H9 (cell line): ENCODE results near the gene ATG9B. TPM values are rescaled to one million over a fixed set of nuclear protein-coding genes. Genes with fewer than 3 reads are reported as not detected.
A peak's percentile ranks its signal among the peaks of the same experiment; 100 is the strongest.

Source experiments
- DNase-seq: peaks from one replicate; pipeline ENCODE4 v3.0.0-alpha.2; 2017
- H2AFZ ChIP-seq: one replicate; pipeline ENCODE4 v1.6.1; 2013; ENCODE audit warnings: mild to moderate bottlenecking, low read length, control low read depth, moderate library complexity
- H2AK5ac ChIP-seq: 2 replicates; pipeline ENCODE4 v1.6.1; 2013; ENCODE audit warnings: low read length, control low read depth, mixed read lengths; ENCODE audit not compliant: insufficient read length
- H2BK120ac ChIP-seq: one replicate; pipeline ENCODE4 v1.6.1; 2013; ENCODE audit warnings: low read depth, mild to moderate bottlenecking, low read length, control low read depth, inconsistent platforms; ENCODE audit not compliant: poor library complexity, severe bottlenecking
- H2BK12ac ChIP-seq: 2 replicates; pipeline ENCODE4 v1.6.1; 2013; ENCODE audit warnings: low read length, control low read depth, mixed read lengths, low read depth; ENCODE audit not compliant: insufficient read length
- H2BK15ac ChIP-seq: 2 replicates; pipeline ENCODE4 v1.6.1; 2013; ENCODE audit warnings: low read depth, low read length, control low read depth
- H2BK20ac ChIP-seq: one replicate; pipeline ENCODE4 v1.6.1; 2013; ENCODE audit warnings: low read depth, mild to moderate bottlenecking, low read length, control low read depth, inconsistent platforms; ENCODE audit not compliant: poor library complexity, severe bottlenecking
- H2BK5ac ChIP-seq: 2 replicates; pipeline ENCODE4 v1.6.1; 2013; ENCODE audit warnings: low read length, control low read depth, mixed read lengths; ENCODE audit not compliant: insufficient read length
- H3K14ac ChIP-seq: 2 replicates; pipeline ENCODE4 v1.6.1; 2013; ENCODE audit warnings: low read length, control low read depth; ENCODE audit not compliant: insufficient read depth
- H3K18ac ChIP-seq: 2 replicates; pipeline ENCODE4 v1.6.1; 2013; ENCODE audit warnings: low read depth, mild to moderate bottlenecking, mixed read lengths, low read length, control low read depth; ENCODE audit not compliant: insufficient read length
- H3K23ac ChIP-seq: 2 replicates; pipeline ENCODE4 v1.6.1; 2013; ENCODE audit warnings: low read length, control low read depth, mixed read lengths, low read depth; ENCODE audit not compliant: insufficient read length
- H3K23me2 ChIP-seq: 2 replicates; pipeline ENCODE4 v1.6.1; 2013; ENCODE audit warnings: low read depth, mild to moderate bottlenecking, mixed read lengths, low read length, control low read depth; ENCODE audit not compliant: insufficient read length, poor library complexity, severe bottlenecking
- H3K27ac ChIP-seq: 2 replicates; pipeline ENCODE4 v1.5.1; 2013; ENCODE audit warnings: low read length, control low read depth, mixed read lengths, low read depth; ENCODE audit not compliant: insufficient read length
- H3K27me3 ChIP-seq: 2 replicates; pipeline ENCODE4 v1.6.1; 2013; ENCODE audit warnings: low read length, control low read depth, inconsistent platforms; ENCODE audit not compliant: insufficient read depth
- H3K4ac ChIP-seq: 2 replicates; pipeline ENCODE4 v1.6.1; 2013; ENCODE audit warnings: low read depth, mild to moderate bottlenecking, control low read depth, inconsistent platforms, low read length, moderate library complexity
- H3K4me1 ChIP-seq: 2 replicates; pipeline ENCODE4 v1.6.1; 2013; ENCODE audit warnings: low read length, control low read depth, inconsistent platforms; ENCODE audit not compliant: insufficient read depth
- H3K4me2 ChIP-seq: 2 replicates; pipeline ENCODE4 v1.6.1; 2013; ENCODE audit warnings: low read length, control low read depth, mixed read lengths; ENCODE audit not compliant: insufficient read length, insufficient read depth
- H3K56ac ChIP-seq: 2 replicates; pipeline ENCODE4 v1.6.1; 2013; ENCODE audit warnings: low read depth, mild to moderate bottlenecking, mixed read lengths, low read length, control low read depth; ENCODE audit not compliant: insufficient read length
- H3K79me1 ChIP-seq: 2 replicates; pipeline ENCODE4 v1.6.1; 2013; ENCODE audit warnings: low read depth, mild to moderate bottlenecking, moderate library complexity, low read length, control low read depth, inconsistent platforms; ENCODE audit not compliant: insufficient read depth, poor library complexity, severe bottlenecking
- H3K79me2 ChIP-seq: 2 replicates; pipeline ENCODE4 v1.6.1; 2013; ENCODE audit warnings: low read length, control low read depth, inconsistent platforms; ENCODE audit not compliant: insufficient read depth
- H3K9ac ChIP-seq: 2 replicates; pipeline ENCODE4 v1.6.1; 2013; ENCODE audit warnings: low read length, control low read depth, mixed read lengths; ENCODE audit not compliant: insufficient read length; ENCODE audit errors: extremely low read depth
- H3K9me3 ChIP-seq: one replicate; pipeline ENCODE4 v1.6.1; 2013; ENCODE audit warnings: low read depth, low read length, inconsistent platforms; ENCODE audit not compliant: control insufficient read depth
- H3T11ph ChIP-seq: one replicate; pipeline ENCODE4 v1.6.1; 2013; ENCODE audit warnings: mild to moderate bottlenecking, low read length, control low read depth, inconsistent platforms
- H4K20me1 ChIP-seq: one replicate; pipeline ENCODE4 v1.6.1; 2013; ENCODE audit not compliant: control insufficient read depth, insufficient read length, insufficient read depth
- H4K5ac ChIP-seq: 2 replicates; pipeline ENCODE4 v1.6.1; 2013; ENCODE audit warnings: low read depth, mild to moderate bottlenecking, mixed read lengths, low read length, control low read depth; ENCODE audit not compliant: insufficient read length
- H4K8ac ChIP-seq: replicated peaks from 2 replicates; pipeline ENCODE4 v1.6.1; 2013; ENCODE audit warnings: low read length, control low read depth, mixed read lengths, low read depth; ENCODE audit not compliant: insufficient read length
- H4K91ac ChIP-seq: 2 replicates; pipeline ENCODE4 v1.6.1; 2013; ENCODE audit warnings: low read depth, mild to moderate bottlenecking, moderate library complexity, mixed read lengths, low read length, control low read depth; ENCODE audit not compliant: insufficient read length
- H3K27ac Mint-ChIP-seq, 3 experiments: 2 replicates in 2 of 3; 3 replicates in 1 of 3; pipeline ENCODE4 v1.8.0; 2020 to 2021; ENCODE audit warnings: mixed read lengths in 3 of 3, mild to moderate bottlenecking in 1 of 3, moderate library complexity in 1 of 3
- H3K27me3 Mint-ChIP-seq: 2 replicates; pipeline ENCODE4 v1.8.0; 2021; ENCODE audit warnings: low read depth, mild to moderate bottlenecking, moderate library complexity, mixed read lengths
- H3K36me3 Mint-ChIP-seq, 3 experiments: 2 replicates in 2 of 3; 3 replicates in 1 of 3; pipeline ENCODE4 v1.8.0; 2020 to 2021; ENCODE audit warnings: low read depth in 3 of 3, mixed read lengths in 3 of 3; ENCODE audit not compliant: insufficient read depth in 1 of 3
- H3K4me1 Mint-ChIP-seq, 2 experiments: 2 replicates each; pipeline ENCODE4 v1.8.0; 2020; ENCODE audit warnings: mixed read lengths in 2 of 2
- H3K4me3 Mint-ChIP-seq, 2 experiments: 2 replicates in 1 of 2; 3 replicates in 1 of 2; pipeline ENCODE4 v1.8.0; 2020 to 2021; ENCODE audit warnings: mild to moderate bottlenecking in 2 of 2, mixed read lengths in 2 of 2, moderate library complexity in 1 of 2
- H3K9me3 Mint-ChIP-seq, 2 experiments: 2 replicates in 1 of 2; 3 replicates in 1 of 2; pipeline ENCODE4 v1.8.0; 2020; ENCODE audit warnings: mild to moderate bottlenecking in 2 of 2, mixed read lengths in 2 of 2, moderate library complexity in 1 of 2
- whole genome bisulfite sequencing: extraction: QIAGEN DNeasy Blood & Tissue Kit; methylation state at CpG from one replicate; pipeline ENCODE4 v1.1.7; 2013; ENCODE audit warnings: missing lambda C conversion rate, low lambda C conversion rate, mixed read lengths; ENCODE audit not compliant: insufficient read length; ENCODE audit errors: extremely low coverage; 5-methylcytosine and 5-hydroxymethylcytosine counted together
- total RNA-seq: library from RNA; stranded (reverse); gene quantifications from 2 replicates; pipeline ENCODE4 v1.2.1, GENCODE V29; 2021
- TF ChIP-seq, protein P1 (sequence below): fragments of 200-600 bp; sonication (generic); conservative IDR thresholded peaks from 3 replicates; pipeline ENCODE4 v1.8.0; 2021; ENCODE audit warnings: antibody characterized with exemption, mild to moderate bottlenecking

Gene ATG9B
- total RNA-seq, 1 experiment from 2014 or later, result 1.5 TPM

- Mint-ChIP-seq H3K27me3 (no peaks in the 10 kb centered on the region; the same call in 1 of the 2 replicates), H3K4me1 (peaks cover 5 to 23% of the 10 kb centered on the region in 2 experiments), H3K27ac (no peak overlapping the region), H3K4me3 (no peak overlapping the region), H3K9me3 (no peaks in the 10 kb centered on the region; a peak in 1 of 5 replicates), H3K36me3 (no peaks in the 10 kb centered on the region; a peak in 1 of 7 replicates)
- H3K27ac ChIP-seq, result no peak overlapping the region
- H2BK5ac ChIP-seq, result no peak overlapping the region
- H3K9ac ChIP-seq, result no peak overlapping the region
- no peak overlapping the region for H2BK120ac ChIP-seq
- no peak overlapping the region for H2AK5ac ChIP-seq
- H4K91ac ChIP-seq, result no peak overlapping the region
- H3K4me2 ChIP-seq, result no peak overlapping the region
- no peaks in the 10 kb centered on the region; the same call in 1 of the 2 replicates for H3K4me1 ChIP-seq
- H4K8ac ChIP-seq, result no peak overlapping the region
- no peak overlapping the region for H3K4ac ChIP-seq
- no peak overlapping the region for H2AFZ ChIP-seq
- H3K79me1 ChIP-seq, result no peaks in the 10 kb centered on the region
- TF ChIP-seq, protein P1, sequence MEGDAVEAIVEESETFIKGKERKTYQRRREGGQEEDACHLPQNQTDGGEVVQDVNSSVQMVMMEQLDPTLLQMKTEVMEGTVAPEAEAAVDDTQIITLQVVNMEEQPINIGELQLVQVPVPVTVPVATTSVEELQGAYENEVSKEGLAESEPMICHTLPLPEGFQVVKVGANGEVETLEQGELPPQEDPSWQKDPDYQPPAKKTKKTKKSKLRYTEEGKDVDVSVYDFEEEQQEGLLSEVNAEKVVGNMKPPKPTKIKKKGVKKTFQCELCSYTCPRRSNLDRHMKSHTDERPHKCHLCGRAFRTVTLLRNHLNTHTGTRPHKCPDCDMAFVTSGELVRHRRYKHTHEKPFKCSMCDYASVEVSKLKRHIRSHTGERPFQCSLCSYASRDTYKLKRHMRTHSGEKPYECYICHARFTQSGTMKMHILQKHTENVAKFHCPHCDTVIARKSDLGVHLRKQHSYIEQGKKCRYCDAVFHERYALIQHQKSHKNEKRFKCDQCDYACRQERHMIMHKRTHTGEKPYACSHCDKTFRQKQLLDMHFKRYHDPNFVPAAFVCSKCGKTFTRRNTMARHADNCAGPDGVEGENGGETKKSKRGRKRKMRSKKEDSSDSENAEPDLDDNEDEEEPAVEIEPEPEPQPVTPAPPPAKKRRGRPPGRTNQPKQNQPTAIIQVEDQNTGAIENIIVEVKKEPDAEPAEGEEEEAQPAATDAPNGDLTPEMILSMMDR, result no peak
- H3K23me2 ChIP-seq, result no peaks in the 10 kb centered on the region
- H2BK15ac ChIP-seq, result no peak overlapping the region
- H3T11ph ChIP-seq, result no peak overlapping the region
- no peaks in the 10 kb centered on the region for H3K27me3 ChIP-seq
- H4K20me1 ChIP-seq, result no peaks in the 10 kb centered on the region
- H3K18ac ChIP-seq, result no peak overlapping the region
- no peak overlapping the region for H3K14ac ChIP-seq
- H3K56ac ChIP-seq, result no peak overlapping the region
- no peak overlapping the region for H2BK20ac ChIP-seq
- DNase-seq, result peak; percentile 48
- no peaks in the 10 kb centered on the region for H3K9me3 ChIP-seq
- no peak overlapping the region for H2BK12ac ChIP-seq
- WGBS, result no CpG with 5 or more reads among the region's 31 CpGs
- H4K5ac ChIP-seq, result no peak overlapping the region
- no peak overlapping the region for H3K23ac ChIP-seq
- H3K79me2 ChIP-seq, result no peaks in the 10 kb centered on the region
Measured at GRCh38 chr7:150996376-150997074, 27.8 kb downstream of the ATG9B start.
